CD4-positive, alpha-beta T cell (primary cell): Measurements from ENCODE around the gene SH3RF3. TPM values are rescaled to one million over a fixed set of nuclear protein-coding genes. Genes with fewer than 3 reads are reported as not detected.

Experiments
- ATAC-seq: fragments of 200-7000 bp; cut with Tn5 transposase; one replicate; pipeline ENCODE4 v1.10.0; 2022; ENCODE audit warnings: mild to moderate bottlenecking; ENCODE audit not compliant: poor library complexity
- CTCF ChIA-PET: fragments of 350-600 bp; sonication (Branson Sonifier 250); formaldehyde crosslinking; loops from one replicate; lab custom pipeline; 2021; ENCODE audit warnings: antibody characterized with exemption, inconsistent platforms; lab: Charles Lee
- POLR2A ChIA-PET: fragments of 350-600 bp; sonication (Branson Sonifier 250); formaldehyde crosslinking; loops from one replicate; lab custom pipeline; 2021; ENCODE audit warnings: antibody characterized with exemption, inconsistent platforms; lab: Charles Lee
- DNase-seq, 14 experiments: peaks; one replicate each; pipeline ENCODE4 v3.0.0-alpha.2; 2013 to 2020; ENCODE audit warnings: mixed read lengths in 2 of 14
- H3K27ac ChIP-seq, 2 donors: one replicate each; pipeline versions ENCODE4 v1.5.1 to v1.7.0; 2013; ENCODE audit warnings: low read length in 2 of 2, low read depth in 1 of 2, mild to moderate bottlenecking in 1 of 2
- H3K27me3 ChIP-seq, 2 experiments: 1 replicate in 1 of 2; 2 replicates in 1 of 2; pipeline versions ENCODE4 v1.6.1 to v1.7.0; 2013; ENCODE audit warnings: low read length in 2 of 2, control low read depth in 1 of 2, mild to moderate bottlenecking in 1 of 2, moderate library complexity in 1 of 2; ENCODE audit not compliant: insufficient read depth in 2 of 2, control insufficient read depth in 1 of 2
- H3K36me3 ChIP-seq: one replicate; pipeline ENCODE4 v1.6.1; 2013; ENCODE audit warnings: low read length, control low read depth; ENCODE audit not compliant: insufficient read depth
- H3K4me1 ChIP-seq: one replicate; pipeline ENCODE4 v1.6.1; 2013; ENCODE audit warnings: low read length, control low read depth; ENCODE audit not compliant: insufficient read depth
- H3K4me3 ChIP-seq: one replicate; pipeline ENCODE4 v1.5.1; 2013; ENCODE audit warnings: mild to moderate bottlenecking, low read length, moderate library complexity
- H3K9me3 ChIP-seq, 2 experiments: 1 replicate in 1 of 2; 2 replicates in 1 of 2; pipeline versions ENCODE4 v1.6.1 to v1.7.0; 2013; ENCODE audit warnings: low read length in 2 of 2, mild to moderate bottlenecking in 2 of 2, control low read depth in 1 of 2, moderate library complexity in 1 of 2; ENCODE audit not compliant: control insufficient read depth in 1 of 2, insufficient read depth in 1 of 2
- H3K27ac Mint-ChIP-seq: one replicate; pipeline ENCODE4 v1.8.0; 2020; ENCODE audit warnings: mixed read lengths
- H3K27me3 Mint-ChIP-seq: one replicate; pipeline ENCODE4 v1.8.0; 2021; ENCODE audit warnings: mixed read lengths
- H3K36me3 Mint-ChIP-seq: one replicate; pipeline ENCODE4 v1.8.0; 2021; ENCODE audit warnings: low read depth, mixed read lengths
- H3K4me1 Mint-ChIP-seq: one replicate; pipeline ENCODE4 v1.8.0; 2021; ENCODE audit warnings: low read depth, mixed read lengths
- H3K4me3 Mint-ChIP-seq: one replicate; pipeline ENCODE4 v1.8.0; 2020; ENCODE audit warnings: mild to moderate bottlenecking, mixed read lengths
- H3K9me3 Mint-ChIP-seq: one replicate; pipeline ENCODE4 v1.8.0; 2020; ENCODE audit warnings: mixed read lengths
- CTCF ChIP-seq: fragments of 200-600 bp; IDR thresholded peaks from one replicate; pipeline ENCODE4 v1.8.0; 2022; ENCODE audit warnings: antibody characterized with exemption, mild to moderate bottlenecking
- intact Hi-C, 2 experiments: fragments of 100-400 bp; cut with DNase I in 1 of 2; cut with micrococcal nuclease in 1 of 2; formaldehyde crosslinking; loops; one replicate each; pipeline versions ENCODE4 v1.15.1 to v1.9.0; 2023 to 2025; cut with DNase I, micrococcal nuclease
- total RNA-seq, 174 experiments: library from RNA in 2 of 174; stranded (reverse) in 2 of 174; gene quantifications; one replicate each; pipeline ENCODE4 v1.2.3 and lab custom pipeline; 2021 to 2026

SH3RF3 gene
- total RNA-seq, 2 experiments from 2014 or later, result 5.2 to 5.9 TPM

GRCh38 chr2:109514857-109515256, 385.9 kb downstream of the SH3RF3 start:
- Mint-ChIP-seq H3K36me3 (no peaks in the 10 kb centered on the region), H3K27ac (no peak overlapping the region), H3K27me3 (no peaks in the 10 kb centered on the region), H3K4me3 (no peak overlapping the region), H3K9me3 (no peaks in the 10 kb centered on the region), H3K4me1 (no peaks in the 10 kb centered on the region)
- no peaks in the 10 kb centered on the region for H3K36me3 ChIP-seq
- no peak overlapping the region for H3K27ac ChIP-seq
- no peaks in the 10 kb centered on the region for H3K27me3 ChIP-seq
- intact Hi-C loops, result loop anchor here in 1 of 2 experiments (5.0 kb wide), 1 partner anchor 498 kb away; no protein-coding TSS in a partner anchor
- DNase-seq, result no peak
- peaks cover 7% of the 10 kb centered on the region for H3K4me1 ChIP-seq
- no peak for ATAC-seq
- ChIA-PET CTCF (no interaction called here), POLR2A (no interaction called here)
- H3K4me3 ChIP-seq, result no peak overlapping the region
- H3K9me3 ChIP-seq, result no peaks in the 10 kb centered on the region
- TF ChIP-seq CTCF, result no peak

- Mint-ChIP-seq H3K27me3 (no peaks in the 10 kb centered on the region), H3K4me3 (no peak overlapping the region), H3K36me3 (no peaks in the 10 kb centered on the region), H3K27ac (no peak overlapping the region), H3K4me1 (no peaks in the 10 kb centered on the region), H3K9me3 (no peaks in the 10 kb centered on the region)
- DNase-seq (no peak), ATAC-seq (no peak)
- Histone ChIP-seq H3K4me3 (no peak overlapping the region), H3K27me3 (no peaks in the 10 kb centered on the region), H3K27ac (no peak overlapping the region), H3K9me3 (no peaks in the 10 kb centered on the region), H3K36me3 (no peaks in the 10 kb centered on the region), H3K4me1 (peaks cover 3% of the 10 kb centered on the region)
- no peak for TF ChIP-seq CTCF
- CTCF ChIA-PET, result no interaction called here
- intact Hi-C loops, result no loop called here
- POLR2A ChIA-PET, result no interaction called here
These were observed 387.6 kb downstream of the SH3RF3 start for GRCh38 chr2:109516445-109517117.

- Histone ChIP-seq H3K4me3 (no peak overlapping the region), H3K27me3 (no peaks in the 10 kb centered on the region), H3K9me3 (no peaks in the 10 kb centered on the region), H3K27ac (no peak overlapping the region), H3K36me3 (no peaks in the 10 kb centered on the region), H3K4me1 (peaks cover 3% of the 10 kb centered on the region)
- Mint-ChIP-seq H3K4me3 (no peak overlapping the region), H3K9me3 (no peaks in the 10 kb centered on the region), H3K4me1 (no peaks in the 10 kb centered on the region), H3K27me3 (no peaks in the 10 kb centered on the region), H3K27ac (no peak overlapping the region), H3K36me3 (no peaks in the 10 kb centered on the region)
- ChIA-PET POLR2A (no interaction called here), CTCF (no interaction called here)
- TF ChIP-seq CTCF, result no peak
- DNase-seq, result no peak
- no peak for ATAC-seq
- intact Hi-C loops, result no loop called here
These were observed 388.3 kb downstream of the SH3RF3 start for GRCh38 chr2:109517118-109517889.
